Erythroblast (primary cell): ENCODE data around the gene TBRG4.

Experiments
- GATA1 ChIP-seq: IDR thresholded peaks from 2 replicates; pipeline ENCODE4 v1.6.1; 2011; ENCODE audit warnings: low read depth, mild to moderate bottlenecking, control low read depth, low read length, moderate library complexity
- POLR2A ChIP-seq: IDR thresholded peaks from 2 replicates; pipeline ENCODE4 v1.6.1; 2011; ENCODE audit warnings: mild to moderate bottlenecking, low read length

GRCh38 chr7:45155941-45156340 is 44.4 kb upstream of the TBRG4 start:
- no peak for TF ChIP-seq POLR2A
- TF ChIP-seq GATA1: no peak
